ENCODE measurements around the gene ZNF579. TPM values are rescaled to one million over a fixed set of nuclear protein-coding genes. Genes with fewer than 3 reads are reported as not detected.

ZNF579 gene
- total and polyA plus RNA-seq, 10 of the 15 experiments (the other 5 are each of a cell fraction or from before 2014, with no cell fraction given): 0.11 to 11.7 (median 1.5) TPM

- 0 out of 2 replicates have a peak, but pooled peaks have one; percentile 40 for TF ChIP-seq CBX5 (IDR thresholded peaks at IDR 0.05; ENCODE audit: low read depth)
- no peak; the same call in 1 of the 2 replicates for TF ChIP-seq SIN3A (IDR thresholded peaks at IDR 0.05; ENCODE audit: low read depth, low read length)
- TF ChIP-seq RUNX3 (IDR thresholded peaks at IDR 0.05; ENCODE audit: low read length): peak; percentile 46; the same call in 1 of the 2 replicates
- no peak for TF ChIP-seq IRF3 (IDR thresholded peaks at IDR 0.05)
- peak; percentile 84; the same call in 1 of the 2 replicates for TF ChIP-seq TARDBP (IDR thresholded peaks at IDR 0.05; ENCODE audit: borderline replicate concordance)
- 0 out of 2 replicates have a peak, but pooled peaks have one; percentile 48 for TF ChIP-seq TCF12 (IDR thresholded peaks at IDR 0.05; ENCODE audit: low read depth, low read length)
- TF ChIP-seq ZBTB4 (CRISPR knock-in tag; IDR thresholded peaks at IDR 0.05): no peak
- peak; percentile 40 for TF ChIP-seq SMAD1 (IDR thresholded peaks at IDR 0.05; ENCODE audit: low read depth, partially characterized antibody)
- TF ChIP-seq ZBTB11 (CRISPR knock-in tag; IDR thresholded peaks at IDR 0.05): peak; percentile 88
- TF ChIP-seq SREBF2 (IDR thresholded peaks at IDR 0.05; ENCODE audit: low read length): no peak
- no peak for TF ChIP-seq ZNF274 (IDR thresholded peaks at IDR 0.05; ENCODE audit: insufficient read depth, insufficient read length)
- peak; percentile 86 for TF ChIP-seq YY1 (IDR thresholded peaks at IDR 0.05; ENCODE audit: low read depth, low read length)
- TF ChIP-seq HCFC1 (IDR thresholded peaks at IDR 0.05; ENCODE audit: low read length): peak; percentile 72
- no peak for TF ChIP-seq IRF5 (IDR thresholded peaks at IDR 0.05; ENCODE audit: borderline replicate concordance)
- TF ChIP-seq FOXK2 (IDR thresholded peaks at IDR 0.05): no peak
- TF ChIP-seq NBN (IDR thresholded peaks at IDR 0.05): peak; percentile 76
- peak; percentile 49 to 55; a peak in 2 of 3 replicates for TF ChIP-seq EGR1 (IDR thresholded peaks at IDR 0.05; ENCODE audit: borderline replicate concordance in 1 of 2, low read depth in 2 of 2, low read length in 2 of 2)
- TF ChIP-seq CHD2 (IDR thresholded peaks at IDR 0.05; ENCODE audit: borderline replicate concordance, low read depth, low read length): peak; percentile 80; the same call in 1 of the 2 replicates
- 0 out of 2 replicates have a peak, but pooled peaks have one; percentile 24 for TF ChIP-seq ATF7 (IDR thresholded peaks at IDR 0.05; ENCODE audit: low read depth)
These were observed at the start of gene ZNF579 (continued) for GRCh38 chr19:55580628-55581144.
